ENCODE results near the gene MCM3.

Gene MCM3

DNA sequence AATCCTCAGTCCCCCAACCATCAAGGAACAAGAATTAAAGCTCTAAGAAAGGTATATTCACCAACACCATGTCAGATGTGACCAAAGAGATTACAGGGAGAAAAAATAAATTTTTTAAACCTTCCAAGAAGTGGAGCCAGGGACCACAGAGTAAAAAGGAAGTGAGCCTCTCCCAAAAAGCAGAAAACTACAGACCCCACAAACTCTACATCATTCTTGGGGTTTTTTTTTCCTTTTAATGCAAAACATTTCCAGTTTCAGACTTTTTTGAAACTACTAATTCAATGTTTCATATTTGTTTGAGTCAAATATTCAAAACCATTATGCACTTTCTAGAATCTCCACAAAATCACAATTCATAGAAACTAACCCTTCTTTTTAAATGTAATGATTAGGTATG, 33.4 kb downstream of the MCM3 start:
- no peak for DNase-seq (ENCODE audit: low spot score)
- TF ChIP-seq, protein P1, sequence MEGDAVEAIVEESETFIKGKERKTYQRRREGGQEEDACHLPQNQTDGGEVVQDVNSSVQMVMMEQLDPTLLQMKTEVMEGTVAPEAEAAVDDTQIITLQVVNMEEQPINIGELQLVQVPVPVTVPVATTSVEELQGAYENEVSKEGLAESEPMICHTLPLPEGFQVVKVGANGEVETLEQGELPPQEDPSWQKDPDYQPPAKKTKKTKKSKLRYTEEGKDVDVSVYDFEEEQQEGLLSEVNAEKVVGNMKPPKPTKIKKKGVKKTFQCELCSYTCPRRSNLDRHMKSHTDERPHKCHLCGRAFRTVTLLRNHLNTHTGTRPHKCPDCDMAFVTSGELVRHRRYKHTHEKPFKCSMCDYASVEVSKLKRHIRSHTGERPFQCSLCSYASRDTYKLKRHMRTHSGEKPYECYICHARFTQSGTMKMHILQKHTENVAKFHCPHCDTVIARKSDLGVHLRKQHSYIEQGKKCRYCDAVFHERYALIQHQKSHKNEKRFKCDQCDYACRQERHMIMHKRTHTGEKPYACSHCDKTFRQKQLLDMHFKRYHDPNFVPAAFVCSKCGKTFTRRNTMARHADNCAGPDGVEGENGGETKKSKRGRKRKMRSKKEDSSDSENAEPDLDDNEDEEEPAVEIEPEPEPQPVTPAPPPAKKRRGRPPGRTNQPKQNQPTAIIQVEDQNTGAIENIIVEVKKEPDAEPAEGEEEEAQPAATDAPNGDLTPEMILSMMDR (IDR thresholded peaks at IDR 0.05; ENCODE audit: extremely low read depth, missing control alignments): no peak

DNA sequence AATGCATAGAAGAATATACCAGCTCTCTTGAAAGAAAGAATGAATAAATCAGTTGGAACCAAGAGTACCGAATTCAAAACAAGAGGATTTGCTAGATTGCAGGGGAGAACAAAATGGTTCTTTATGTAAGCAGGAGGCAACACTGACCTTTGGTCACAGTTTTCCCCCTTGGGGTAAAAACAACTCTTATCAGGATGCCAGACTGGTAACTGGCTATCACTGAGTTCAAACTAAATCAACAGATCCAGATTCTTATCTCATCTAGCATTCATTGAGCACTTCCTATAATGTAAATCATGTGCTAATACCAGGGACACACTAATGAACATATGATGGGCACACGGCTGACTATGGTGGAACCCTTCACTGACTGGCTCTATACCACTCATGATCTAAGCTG, 35.5 kb downstream of the MCM3 start:
- DNase-seq (ENCODE audit: low spot score): no peak
- TF ChIP-seq, protein P1 (IDR thresholded peaks at IDR 0.05; ENCODE audit: extremely low read depth, missing control alignments): no peak

DNA sequence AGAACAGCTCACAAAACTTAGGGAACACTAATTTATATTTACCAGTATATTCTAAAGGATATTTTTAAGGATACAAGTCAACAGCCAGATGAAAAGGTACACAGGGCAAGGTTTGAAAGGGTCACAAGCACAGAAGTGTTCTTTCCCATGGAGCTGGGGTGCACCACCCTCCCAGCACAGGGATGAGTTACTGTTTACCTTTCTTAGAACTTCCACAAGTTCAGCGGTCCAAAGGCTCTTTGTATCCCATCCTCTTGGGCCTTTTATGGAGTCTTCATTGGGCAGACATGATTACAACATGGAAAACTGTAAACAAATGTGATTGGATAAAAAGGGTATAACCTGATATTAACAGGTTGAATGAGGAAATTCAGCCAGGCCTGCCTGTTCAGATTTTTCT, 39.1 kb downstream of the MCM3 start:
- TF ChIP-seq, protein P1 (IDR thresholded peaks at IDR 0.05; ENCODE audit: extremely low read depth, missing control alignments): no peak
- no peak for DNase-seq (ENCODE audit: low spot score)

DNA sequence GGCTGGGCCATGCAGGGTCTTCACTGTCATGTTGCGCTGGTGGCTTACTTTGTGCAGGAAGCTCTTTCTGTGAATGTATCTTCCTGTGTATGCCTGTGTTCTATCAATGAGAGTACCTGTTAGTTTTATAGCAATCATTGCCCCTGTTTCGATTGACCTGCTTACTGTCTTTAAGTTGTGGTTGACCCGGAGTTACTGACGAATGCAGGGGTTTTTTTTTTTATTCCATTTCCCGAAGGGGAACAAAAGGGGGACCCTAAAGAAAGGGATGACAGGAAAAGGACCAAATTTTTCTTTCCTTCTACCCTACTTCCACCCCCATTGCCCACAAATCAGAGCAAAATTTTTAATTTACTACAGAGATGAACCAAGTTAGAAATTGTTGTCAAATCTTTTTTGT, 40.1 kb downstream of the MCM3 start, which contains the start of gene IL17F:
Gene IL17F, minus strand, starts transcription at position 101 of the 400 bp plus-strand sequence. Its CDS starts 71 bp downstream, at position 30.
- no peak for DNase-seq (ENCODE audit: low spot score)
- TF ChIP-seq, protein P1 (IDR thresholded peaks at IDR 0.05; ENCODE audit: extremely low read depth, missing control alignments): no peak

DNA sequence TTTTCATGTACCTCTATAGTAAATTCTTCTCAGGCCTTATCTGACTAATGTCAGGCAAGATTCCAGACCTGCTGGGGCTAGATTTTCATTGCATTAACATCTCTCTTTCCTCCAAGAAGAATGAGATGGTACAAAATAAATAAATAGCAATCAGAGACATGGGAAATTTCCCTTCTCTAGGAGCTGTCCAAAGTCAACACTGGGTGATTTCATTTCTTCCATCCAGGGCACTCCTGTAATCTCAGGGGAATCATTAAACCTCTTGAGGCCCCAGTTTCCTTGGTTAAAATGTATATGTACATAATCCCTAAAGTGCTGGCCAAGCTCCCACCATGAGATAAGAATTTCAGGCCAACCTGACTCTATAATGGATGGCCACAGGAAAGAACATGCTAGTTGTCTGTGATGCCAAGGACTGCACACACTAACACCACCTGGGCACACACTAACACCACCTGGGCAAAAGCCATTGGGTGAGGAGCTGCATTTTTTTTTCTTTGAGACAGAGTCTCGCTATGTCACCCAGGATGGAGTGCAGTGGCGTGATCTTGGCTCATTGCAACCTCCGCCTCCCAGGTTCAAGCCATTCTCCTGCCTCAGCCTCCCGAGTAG, 41.2 kb downstream of the MCM3 start:
- TF ChIP-seq, protein P1 (IDR thresholded peaks at IDR 0.05; ENCODE audit: extremely low read depth, missing control alignments): no peak
- no peak for DNase-seq (ENCODE audit: low spot score)

DNA sequence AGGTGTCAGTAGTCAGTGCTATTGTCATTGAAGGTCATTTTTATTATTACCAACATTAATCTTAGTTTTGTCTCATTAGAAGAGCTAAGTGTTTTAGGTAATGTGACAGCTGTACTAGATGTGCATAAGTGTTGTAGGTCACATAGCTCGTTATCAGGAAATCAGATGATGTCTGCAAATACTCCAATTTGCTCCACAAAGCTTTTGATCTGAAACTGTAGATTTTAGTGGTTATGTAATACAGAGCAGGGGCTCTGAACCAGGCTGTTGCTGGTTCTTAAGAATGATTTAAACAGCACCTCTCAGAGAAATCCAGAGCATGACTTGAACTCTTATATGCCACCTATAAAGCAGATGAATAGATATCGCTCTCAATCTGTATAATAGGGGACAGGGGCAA, 42.7 kb downstream of the MCM3 start:
- TF ChIP-seq, protein P1 (IDR thresholded peaks at IDR 0.05; ENCODE audit: extremely low read depth, missing control alignments): no peak

DNA sequence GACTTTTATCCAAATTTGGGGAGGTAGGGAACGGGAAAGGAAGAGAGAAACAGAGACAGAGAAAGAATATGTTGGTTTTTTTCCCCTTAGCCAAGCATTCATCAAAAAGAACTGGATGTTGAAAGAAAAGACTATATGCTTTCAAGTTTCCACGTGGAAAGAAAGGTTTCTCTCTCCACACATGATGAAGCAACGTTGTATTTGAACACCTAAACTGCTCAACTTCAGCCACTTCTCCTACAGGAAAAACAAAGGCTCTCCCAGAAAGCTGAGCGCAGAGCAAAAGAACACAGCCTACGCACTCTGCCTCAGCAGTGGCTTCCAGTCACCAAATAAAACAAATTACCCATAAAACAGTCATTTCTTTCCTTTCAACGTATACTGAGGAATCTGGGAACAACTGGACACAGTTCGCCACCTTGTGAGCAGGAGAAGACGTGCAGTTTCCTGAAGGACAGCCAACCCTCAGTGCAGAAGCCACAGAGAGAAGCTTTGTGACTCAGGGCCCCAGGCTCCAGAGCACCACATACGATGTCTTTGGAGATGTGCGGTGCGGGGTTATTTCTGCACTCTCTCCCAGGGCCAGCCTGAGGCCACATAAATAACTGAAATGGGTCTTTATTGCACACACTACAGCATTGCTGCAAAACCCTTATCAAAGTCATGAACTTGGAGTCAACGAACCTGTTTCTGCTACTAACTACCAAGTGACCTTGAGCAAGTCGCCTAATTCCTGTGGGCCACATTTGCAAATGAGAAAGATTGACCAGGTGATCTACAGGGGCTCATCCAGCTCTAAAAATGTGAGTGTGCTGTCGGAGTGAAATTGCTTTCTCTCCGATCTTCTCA, 50.3 kb downstream of the MCM3 start:
- peak; percentile 51 for DNase-seq (ENCODE audit: low spot score)
- TF ChIP-seq, protein P1 (IDR thresholded peaks at IDR 0.05; ENCODE audit: extremely low read depth, missing control alignments): peak; percentile 63

More for the DNA sequence above, 42.7 kb downstream of the MCM3 start:
- no peak for DNase-seq (ENCODE audit: low spot score)
